Transverse colon (tissue), 4 donors: ENCODE measurements around the gene MTR. TPM values are rescaled to one million over a fixed set of nuclear protein-coding genes. Genes with fewer than 3 reads are reported as not detected.

Experiments
- DNase-seq: peaks from one replicate; pipeline ENCODE4 v3.0.0-alpha.2; 2019
- H3K27ac ChIP-seq, 4 donors: fragments of 200-600 bp; sonication (generic); 2 replicates each; pipeline ENCODE4 v1.5.1; 2016 to 2018; ENCODE audit warnings: inconsistent platforms in 4 of 4
- H3K27me3 ChIP-seq: fragments of 200-600 bp; sonication (generic); 2 replicates; pipeline ENCODE4 v1.5.1; 2017; ENCODE audit warnings: inconsistent platforms
- H3K36me3 ChIP-seq, 4 donors: fragments of 200-600 bp; sonication (generic); 2 replicates each; pipeline ENCODE4 v1.5.1; 2017 to 2019; ENCODE audit warnings: inconsistent platforms in 4 of 4
- H3K4me1 ChIP-seq, 4 donors: fragments of 200-600 bp; sonication (generic); 2 replicates each; pipeline ENCODE4 v1.5.1; 2017 to 2020; ENCODE audit warnings: inconsistent platforms in 4 of 4
- H3K4me3 ChIP-seq, 4 donors: fragments of 200-600 bp; sonication (generic); 1 replicate in 1 of 4; 2 replicates in 3 of 4; pipeline versions ENCODE4 v1.5.1 to v1.6.1; 2017 to 2019; ENCODE audit warnings: inconsistent platforms in 4 of 4
- H3K9me3 ChIP-seq, 2 donors: fragments of 200-600 bp; sonication (generic); 2 replicates each; pipeline ENCODE4 v1.5.1; 2017 to 2019; ENCODE audit warnings: inconsistent platforms in 2 of 2
- EP300 ChIP-seq: sonication (generic); formaldehyde crosslinking; IDR thresholded peaks from one replicate; pipeline ENCODE4 v1.6.1; 2017; ENCODE audit warnings: antibody characterized with exemption, low read depth
- POLR2A ChIP-seq: fragments of 450-650 bp; IDR thresholded peaks from one replicate; pipeline ENCODE4 v1.6.1; 2016; ENCODE audit warnings: antibody characterized with exemption, mild to moderate bottlenecking, moderate library complexity
- POLR2AphosphoS5 ChIP-seq, 3 donors: sonication (generic); formaldehyde crosslinking; IDR thresholded peaks; one replicate each; pipeline ENCODE4 v1.6.1; 2016; ENCODE audit warnings: antibody characterized with exemption in 3 of 3
- WGBS, 2 donors: methylation state at CpG; one replicate each; pipeline ENCODE4 v1.1.5; 2018; ENCODE audit warnings: low coverage in 1 of 2; 5-methylcytosine and 5-hydroxymethylcytosine counted together
- in situ Hi-C, 4 donors: fragments of 200-750 bp; cut with MboI; loops; one replicate each; pipeline versions ENCODE4 v1.15.0 to v1.15.1; 2017; ENCODE audit warnings: low sequenced_read_pairs in 3 of 4, low pct_ligation_motif_present in 1 of 4, low pct_unique_long_range_greater_than_20kb in 1 of 4
- intact Hi-C: fragments of 100-400 bp; cut with DNase I; formaldehyde crosslinking; loops from one replicate; pipeline ENCODE4 v1.15.1; 2023; ENCODE audit warnings: low total_unique reads
- total RNA-seq, 4 donors: library from RNA; depleted of rRNA; stranded (reverse); fragments of >200 nt; gene quantifications; one replicate each; pipeline ENCODE4 v1.1.0, GENCODE V29; 2016
- TF ChIP-seq, protein P1 (sequence below), 5 experiments: fragments of 200-600 bp in 3 of 5; fragments of 450-650 bp in 2 of 5; sonication (generic) in 3 of 5; IDR thresholded peaks; 1 replicate in 2 of 5; 2 replicates in 3 of 5; pipeline ENCODE4 v1.5.1; 2016 to 2017; ENCODE audit warnings: antibody characterized with exemption in 5 of 5, inconsistent platforms in 3 of 5, mild to moderate bottlenecking in 2 of 5, moderate library complexity in 1 of 5

MTR gene
- total RNA-seq, 4 donors from 2014 or later: 10.1 to 18.4 (median 12.6) TPM

- H3K36me3 ChIP-seq: no peaks in the 10 kb centered on the region
- H3K27ac ChIP-seq: no peak overlapping the region
- no peak for TF ChIP-seq POLR2AphosphoS5 (IDR thresholded peaks at IDR 0.05)
- TF ChIP-seq EP300: no peak
- TF ChIP-seq POLR2A: no peak
- TF ChIP-seq, protein P1, sequence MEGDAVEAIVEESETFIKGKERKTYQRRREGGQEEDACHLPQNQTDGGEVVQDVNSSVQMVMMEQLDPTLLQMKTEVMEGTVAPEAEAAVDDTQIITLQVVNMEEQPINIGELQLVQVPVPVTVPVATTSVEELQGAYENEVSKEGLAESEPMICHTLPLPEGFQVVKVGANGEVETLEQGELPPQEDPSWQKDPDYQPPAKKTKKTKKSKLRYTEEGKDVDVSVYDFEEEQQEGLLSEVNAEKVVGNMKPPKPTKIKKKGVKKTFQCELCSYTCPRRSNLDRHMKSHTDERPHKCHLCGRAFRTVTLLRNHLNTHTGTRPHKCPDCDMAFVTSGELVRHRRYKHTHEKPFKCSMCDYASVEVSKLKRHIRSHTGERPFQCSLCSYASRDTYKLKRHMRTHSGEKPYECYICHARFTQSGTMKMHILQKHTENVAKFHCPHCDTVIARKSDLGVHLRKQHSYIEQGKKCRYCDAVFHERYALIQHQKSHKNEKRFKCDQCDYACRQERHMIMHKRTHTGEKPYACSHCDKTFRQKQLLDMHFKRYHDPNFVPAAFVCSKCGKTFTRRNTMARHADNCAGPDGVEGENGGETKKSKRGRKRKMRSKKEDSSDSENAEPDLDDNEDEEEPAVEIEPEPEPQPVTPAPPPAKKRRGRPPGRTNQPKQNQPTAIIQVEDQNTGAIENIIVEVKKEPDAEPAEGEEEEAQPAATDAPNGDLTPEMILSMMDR (IDR thresholded peaks at IDR 0.05): no peak
- H3K4me3 ChIP-seq: no peak overlapping the region
- H3K27me3 ChIP-seq: no peaks in the 10 kb centered on the region
- H3K9me3 ChIP-seq: no peaks in the 10 kb centered on the region
- WGBS, 2 donors: 79% methylated on average over 4 of the region's 4 CpGs; no CpG with 5 or more reads in 1 of the 2 donors
- no peaks in the 10 kb centered on the region for H3K4me1 ChIP-seq
- intact Hi-C loops (no loop called here), in situ Hi-C loops (no loop called here)
- DNase-seq: no peak
Measured at GRCh38 chr1:236948381-236948780, 153.3 kb downstream of the MTR start.

DNA sequence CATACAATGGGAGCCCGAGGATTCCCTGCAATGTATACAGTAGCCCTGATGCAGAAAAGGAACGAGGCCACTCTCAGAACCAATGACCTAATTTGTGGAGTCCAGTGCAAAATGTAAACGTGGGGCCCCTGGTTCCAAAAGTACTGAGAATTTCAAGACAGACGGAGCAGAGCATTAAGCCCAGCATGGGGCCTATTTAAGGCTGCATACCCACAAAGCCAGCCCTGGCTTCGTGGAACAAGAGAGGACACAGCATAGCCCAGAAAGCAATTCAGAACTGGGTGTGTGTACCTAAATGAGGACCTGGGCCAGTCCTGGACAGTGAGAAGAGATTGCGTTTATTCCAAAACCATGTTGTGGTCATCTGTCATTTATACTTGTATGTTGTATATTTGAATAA is 153.9 kb downstream of the MTR start:
- in situ Hi-C loops (no loop called here), intact Hi-C loops (no loop called here)
- WGBS, 2 donors: 70 to 100% methylated on average over 1 to 6 of the region's 6 CpGs

GRCh38 chr1:236950365-236950764 is 155.3 kb downstream of the MTR start:
- no peaks in the 10 kb centered on the region for H3K27me3 ChIP-seq
- 40 to 74% methylated on average over 1 to 5 of the region's 5 CpGs for WGBS, 2 donors
- DNase-seq: no peak
- TF ChIP-seq EP300 (no peak), POLR2AphosphoS5 (IDR thresholded peaks at IDR 0.05) (no peak), POLR2A (no peak)
- TF ChIP-seq, protein P1 (IDR thresholded peaks at IDR 0.05): no peak
- no peaks in the 10 kb centered on the region for H3K4me1 ChIP-seq
- intact Hi-C loops (no loop called here), in situ Hi-C loops (no loop called here)
- H3K36me3 ChIP-seq: no peaks in the 10 kb centered on the region
- no peaks in the 10 kb centered on the region for H3K9me3 ChIP-seq
- no peak overlapping the region for H3K27ac ChIP-seq
- no peak overlapping the region for H3K4me3 ChIP-seq

More for the DNA sequence above, 153.9 kb downstream of the MTR start:
- no peaks in the 10 kb centered on the region for H3K36me3 ChIP-seq
- no peak for TF ChIP-seq POLR2AphosphoS5 (IDR thresholded peaks at IDR 0.05)
- TF ChIP-seq POLR2A: no peak
- TF ChIP-seq, protein P1 (IDR thresholded peaks at IDR 0.05): no peak
- TF ChIP-seq EP300: no peak
- H3K4me3 ChIP-seq: no peak overlapping the region
- DNase-seq: no peak
- H3K27ac ChIP-seq: no peak overlapping the region
- H3K4me1 ChIP-seq: no peaks in the 10 kb centered on the region
- H3K9me3 ChIP-seq: no peaks in the 10 kb centered on the region
- no peaks in the 10 kb centered on the region for H3K27me3 ChIP-seq

DNA sequence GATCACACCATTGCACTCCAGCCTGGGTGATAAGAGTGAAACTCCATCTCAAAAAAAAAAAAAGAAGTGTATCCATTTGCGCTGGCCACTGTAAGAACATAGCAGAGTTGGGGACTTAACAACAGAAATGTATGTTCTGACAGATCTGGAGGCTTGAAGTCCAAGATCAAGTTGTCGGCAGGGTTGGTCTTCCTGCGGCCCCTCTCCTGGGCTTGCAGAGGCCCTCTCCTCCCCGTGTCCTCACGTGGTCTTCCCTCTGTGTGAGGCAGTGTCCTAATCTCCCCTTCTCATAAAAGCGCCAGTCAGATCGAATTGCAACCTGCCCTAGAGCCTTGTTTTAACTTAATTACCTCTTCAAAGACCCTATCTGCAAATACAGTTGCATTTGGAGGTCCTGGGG is 156.6 kb downstream of the MTR start:
- in situ Hi-C loops (no loop called here), intact Hi-C loops (no loop called here)
- H3K4me1 ChIP-seq: no peaks in the 10 kb centered on the region
- H3K36me3 ChIP-seq: no peaks in the 10 kb centered on the region
- H3K27me3 ChIP-seq: no peaks in the 10 kb centered on the region
- DNase-seq: no peak
- H3K9me3 ChIP-seq: no peaks in the 10 kb centered on the region
- peak overlapping the region in 1 of 4 donors; percentile 38 for H3K27ac ChIP-seq
- 51 to 52% methylated on average over 5 to 7 of the region's 7 CpGs for WGBS, 2 donors
- no peak overlapping the region for H3K4me3 ChIP-seq
- TF ChIP-seq POLR2A (no peak), EP300 (no peak)
